HCT116 (cell line): ENCODE measurements around the gene LRRC61. TPM values are rescaled to one million over a fixed set of nuclear protein-coding genes. Genes with fewer than 3 reads are reported as not detected.
"Not testable (repeated sequence)": the region's sequence is repeated elsewhere in the genome, so short reads cannot be mapped to it uniquely, and the experiment has no call there.

Source experiments
- ATAC-seq: fragments of 200-7000 bp; cut with Tn5 transposase; 2 replicates; pipeline ENCODE4 v1.9.1; 2020; ENCODE audit warnings: mild to moderate bottlenecking, moderate library complexity
- BruUV-seq: library from RNA; stranded (reverse); fragments of 400-500 nt; replicated peaks from 2 replicates; lab custom pipeline; 2021; lab: Mats Ljungman, UMichigan
- CTCF ChIA-PET: fragments of 300-600 bp; sonication (Branson Sonifier 250); formaldehyde crosslinking; loops from one replicate; lab custom pipeline; 2021; ENCODE audit warnings: antibody characterized with exemption; lab: Charles Lee
- POLR2A ChIA-PET: fragments of 300-600, 350-600 bp; sonication (Branson Sonifier 250); formaldehyde crosslinking; loops from one replicate; lab custom pipeline; 2021; ENCODE audit warnings: antibody characterized with exemption; lab: Charles Lee
- RAD21 ChIA-PET, 2 experiments: fragments of 300-600 bp; sonication (Branson Sonifier 250); formaldehyde crosslinking; loops; one replicate each; lab custom pipeline; 2023; ENCODE audit warnings: low total read pairs in 2 of 2; ENCODE audit not compliant: uncharacterized antibody in 2 of 2, unreplicated experiment in 2 of 2, low non-redundant PET in 1 of 2; lab: Charles Lee
- DNase-seq: peaks from one replicate; pipeline ENCODE4 v3.0.0-alpha.2; 2010; ENCODE audit warnings: low read depth, low spot score
- H2AFZ ChIP-seq: fragments of 200-600 bp; shearing (Covaris generic), sonication (generic); 2 replicates; pipeline ENCODE4 v1.6.1; 2017; ENCODE audit warnings: low read depth, mixed run types, mixed read lengths, antibody characterized with exemption, low read length; ENCODE audit not compliant: poor library complexity, severe bottlenecking
- H3K27ac ChIP-seq: 2 replicates; pipeline ENCODE4 v1.5.1; 2012; ENCODE audit warnings: low read depth, low read length
- H3K27me3 ChIP-seq: fragments of 200-600 bp; sonication (generic); 2 replicates; pipeline ENCODE4 v1.6.1; 2016; ENCODE audit warnings: mixed run types, low read length, mixed read lengths; ENCODE audit not compliant: insufficient read depth
- H3K36me3 ChIP-seq, 2 experiments: fragments of 200-500 bp in 1 of 2; fragments of 200-600 bp in 1 of 2; sonication (Bioruptor generic) in 1 of 2; sonication (generic) in 1 of 2; 2 replicates each; pipeline versions ENCODE4 v1.5.1 to v1.6.1; 2014 to 2016; ENCODE audit warnings: low read length in 2 of 2, inconsistent platforms in 1 of 2, mixed read lengths in 1 of 2, mixed run types in 1 of 2; ENCODE audit not compliant: insufficient read depth in 2 of 2, control insufficient read depth in 1 of 2
- H3K4me1 ChIP-seq, 2 experiments: fragments of 200-600 bp in 1 of 2; sonication (generic) in 1 of 2; 2 replicates each; pipeline versions ENCODE4 v1.5.1 to v1.6.1; 2012 to 2017; ENCODE audit warnings: low read length in 2 of 2, inconsistent platforms in 1 of 2, mild to moderate bottlenecking in 1 of 2, mixed read lengths in 1 of 2, mixed run types in 1 of 2, moderate library complexity in 1 of 2; ENCODE audit not compliant: insufficient read depth in 2 of 2, control insufficient read depth in 1 of 2
- H3K4me2 ChIP-seq: fragments of 200-600 bp; sonication (generic); 2 replicates; pipeline ENCODE4 v1.6.1; 2017; ENCODE audit warnings: mixed run types, low read length, mixed read lengths
- H3K4me3 ChIP-seq, 2 experiments: fragments of 200-600 bp in 1 of 2; sonication (generic) in 1 of 2; replicated peaks in 1 of 2; 2 replicates each; pipeline ENCODE4 v1.5.1; 2011 to 2016; ENCODE audit warnings: low read length in 2 of 2, control low read depth in 1 of 2, low read depth in 1 of 2, mild to moderate bottlenecking in 1 of 2, mixed read lengths in 1 of 2, mixed run types in 1 of 2
- H3K79me2 ChIP-seq: fragments of 200-600 bp; sonication (generic); 2 replicates; pipeline ENCODE4 v1.6.1; 2017; ENCODE audit warnings: mild to moderate bottlenecking, mixed run types, low read length, moderate library complexity, mixed read lengths; ENCODE audit not compliant: insufficient read depth
- H3K9ac ChIP-seq: fragments of 200-600 bp; sonication (generic); 2 replicates; pipeline ENCODE4 v1.6.1; 2016; ENCODE audit warnings: low read length, mixed read lengths
- H3K9me2 ChIP-seq: fragments of 200-600 bp; sonication (generic), shearing (Covaris generic); 2 replicates; pipeline ENCODE4 v1.6.1; 2017; ENCODE audit warnings: mixed run types, mild to moderate bottlenecking, moderate library complexity; ENCODE audit not compliant: insufficient read depth
- H3K9me3 ChIP-seq, 2 experiments: fragments of 200-500 bp in 1 of 2; fragments of 200-600 bp in 1 of 2; sonication (Bioruptor generic) in 1 of 2; sonication (generic) in 1 of 2; 2 replicates each; pipeline ENCODE4 v1.6.1; 2014 to 2017; ENCODE audit warnings: low read length in 2 of 2, mixed read lengths in 2 of 2, inconsistent platforms in 1 of 2, low read depth in 1 of 2, mild to moderate bottlenecking in 1 of 2, mixed run types in 1 of 2, moderate library complexity in 1 of 2; ENCODE audit not compliant: control insufficient read depth in 1 of 2, insufficient read depth in 1 of 2
- H4K20me1 ChIP-seq: fragments of 200-600 bp; sonication (generic), shearing (Covaris generic); 2 replicates; pipeline ENCODE4 v1.6.1; 2017; ENCODE audit warnings: mixed run types, mild to moderate bottlenecking, moderate library complexity; ENCODE audit not compliant: insufficient read depth
- FOSL1 ChIP-seq: IDR thresholded peaks from 2 replicates; pipeline ENCODE4 v1.6.1; 2012; ENCODE audit warnings: low read depth
- JUND ChIP-seq: IDR thresholded peaks from 2 replicates; pipeline ENCODE4 v1.6.1; 2012
- SP1 ChIP-seq: IDR thresholded peaks from 2 replicates; pipeline ENCODE4 v1.6.1; 2012; ENCODE audit warnings: low read depth
- intact Hi-C: fragments of 100-400 bp; cut with micrococcal nuclease; formaldehyde crosslinking; loops from 2 replicates; pipeline ENCODE4 v1.10.0; 2022
- total RNA-seq: library from RNA; stranded (reverse); gene quantifications from one replicate; pipeline ENCODE4 v1.2.1, GENCODE V29; 2021; ENCODE audit not compliant: unreplicated experiment

LRRC61 gene
- total RNA-seq, 1 experiment from 2014 or later: 12.0 TPM

DNA sequence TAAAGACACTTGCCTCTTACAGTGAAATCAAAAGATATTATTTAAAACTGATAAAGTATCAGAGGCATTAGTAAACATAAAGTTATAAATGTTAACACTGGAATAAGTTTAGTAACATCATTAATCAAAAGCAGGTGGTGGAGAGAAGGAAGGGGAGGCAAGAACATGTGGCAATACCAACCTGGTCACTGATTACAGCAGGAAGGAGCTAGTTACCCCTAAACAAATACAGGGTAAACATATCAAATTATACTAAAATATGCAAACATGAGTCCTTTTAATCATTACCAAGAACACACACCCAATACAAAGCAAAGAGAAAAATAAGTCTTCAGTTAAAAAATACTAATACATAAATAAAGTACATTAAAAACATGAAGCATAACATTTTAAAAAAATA lies 25.2 kb upstream of the LRRC61 start:
- H3K4me2 ChIP-seq, POLR2A ChIA-PET, H3K79me2 ChIP-seq, RAD21 ChIA-PET, H3K9me3 ChIP-seq, BruUV-seq, intact Hi-C loops, H4K20me1 ChIP-seq, ATAC-seq, H3K9me2 ChIP-seq, DNase-seq, H3K9ac ChIP-seq, CTCF ChIA-PET, H3K4me1 ChIP-seq, H3K36me3 ChIP-seq, H3K4me3 ChIP-seq, H2AFZ ChIP-seq, H3K27ac ChIP-seq, H3K27me3 ChIP-seq: not testable (repeated sequence)

DNA sequence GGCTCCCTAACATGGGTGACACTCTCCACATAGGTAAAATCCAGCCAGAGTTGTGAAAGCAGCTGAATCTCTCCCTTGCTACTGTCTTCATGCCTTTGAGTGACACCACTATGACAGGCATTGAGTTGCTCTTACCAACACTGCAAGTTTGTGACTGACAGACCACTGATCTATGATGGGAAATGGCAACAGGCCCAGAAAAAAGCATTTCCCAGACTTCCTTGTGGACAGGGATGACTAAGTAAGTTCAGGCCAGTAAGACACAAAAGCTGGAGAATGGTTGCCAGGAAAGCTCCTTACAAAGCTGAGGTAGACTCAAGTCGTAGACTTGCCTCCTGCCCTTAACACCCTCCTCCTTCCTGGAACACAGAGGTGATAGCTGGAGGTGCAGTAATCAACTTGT lies 20.2 kb upstream of the LRRC61 start:
- RAD21 ChIA-PET, H3K36me3 ChIP-seq, H3K9ac ChIP-seq, H3K9me2 ChIP-seq, H2AFZ ChIP-seq: not testable (repeated sequence)
- TF ChIP-seq SP1: peak; percentile 25; the same call in 1 of the 2 replicates
- peak; percentile 23; the same call in 1 of the 2 replicates for TF ChIP-seq JUND
- TF ChIP-seq FOSL1: peak; percentile 19; the same call in 1 of the 2 replicates
- TF ChIP-seq, all 23 proteins: peak for 3; not testable (repeated sequence) for 20
- H3K4me3 ChIP-seq, POLR2A ChIA-PET, H3K27ac ChIP-seq, H3K79me2 ChIP-seq, H4K20me1 ChIP-seq, DNase-seq, CTCF ChIA-PET, H3K9me3 ChIP-seq, H3K27me3 ChIP-seq, BruUV-seq: not testable (repeated sequence)
- peak overlapping the region; percentile 17; the same call in 1 of the 2 replicates for H3K4me2 ChIP-seq
- ATAC-seq: peak; percentile 66
- intact Hi-C loops: loop anchor here (10.0 kb wide), 1 partner anchor 62 kb away; the partner anchor contains the start of gene REPIN1
- H3K4me1 ChIP-seq: peaks cover 6 to 16% of the 10 kb centered on the region in 2 experiments

DNA sequence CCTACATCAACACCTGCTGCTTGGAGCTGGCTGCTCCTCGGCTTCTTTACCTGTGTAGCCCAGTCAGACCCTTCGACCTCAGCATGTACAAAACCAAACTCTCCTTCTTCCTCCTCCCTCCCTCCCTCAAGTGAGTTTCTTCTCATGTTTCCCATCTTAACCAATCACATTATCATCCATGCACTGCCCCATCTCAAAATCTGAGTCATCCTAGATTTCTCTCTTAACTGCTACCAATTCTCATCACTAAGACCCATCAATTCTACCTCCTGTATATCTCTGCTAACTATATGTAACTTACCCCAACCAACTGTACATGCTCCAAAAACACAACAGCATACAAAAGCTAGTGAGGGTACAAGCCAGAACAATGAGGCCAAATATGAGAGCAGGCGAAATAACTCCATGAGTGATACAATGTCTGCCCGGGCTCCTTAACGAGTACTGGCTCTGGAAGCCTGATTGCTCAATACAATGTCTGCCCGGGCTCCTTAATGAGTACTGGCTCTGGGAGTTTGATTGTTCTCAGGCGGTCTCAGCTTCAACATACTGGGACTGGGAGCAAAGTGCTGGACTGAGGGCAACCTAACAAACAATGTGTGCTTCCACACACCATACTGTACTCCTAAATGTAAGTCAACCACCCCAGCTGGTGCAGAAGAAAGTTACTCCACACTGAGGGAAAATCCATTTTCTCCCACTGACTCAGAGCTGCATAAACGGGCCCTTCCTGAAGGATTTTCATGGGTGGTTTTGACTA lies 18.5 kb upstream of the LRRC61 start:
- DNase-seq, H3K36me3 ChIP-seq, CTCF ChIA-PET, H3K4me2 ChIP-seq, RAD21 ChIA-PET, H4K20me1 ChIP-seq, H3K9me3 ChIP-seq, POLR2A ChIA-PET, H3K79me2 ChIP-seq, H3K4me3 ChIP-seq, H3K9me2 ChIP-seq, H3K27me3 ChIP-seq, H3K27ac ChIP-seq, BruUV-seq, H2AFZ ChIP-seq, H3K9ac ChIP-seq, ATAC-seq: not testable (repeated sequence)
- peaks cover 9 to 25% of the 10 kb centered on the region in 2 experiments for H3K4me1 ChIP-seq
- intact Hi-C loops: loop anchor here (10.0 kb wide), 1 partner anchor 60 kb away; the partner anchor contains the start of gene REPIN1

DNA sequence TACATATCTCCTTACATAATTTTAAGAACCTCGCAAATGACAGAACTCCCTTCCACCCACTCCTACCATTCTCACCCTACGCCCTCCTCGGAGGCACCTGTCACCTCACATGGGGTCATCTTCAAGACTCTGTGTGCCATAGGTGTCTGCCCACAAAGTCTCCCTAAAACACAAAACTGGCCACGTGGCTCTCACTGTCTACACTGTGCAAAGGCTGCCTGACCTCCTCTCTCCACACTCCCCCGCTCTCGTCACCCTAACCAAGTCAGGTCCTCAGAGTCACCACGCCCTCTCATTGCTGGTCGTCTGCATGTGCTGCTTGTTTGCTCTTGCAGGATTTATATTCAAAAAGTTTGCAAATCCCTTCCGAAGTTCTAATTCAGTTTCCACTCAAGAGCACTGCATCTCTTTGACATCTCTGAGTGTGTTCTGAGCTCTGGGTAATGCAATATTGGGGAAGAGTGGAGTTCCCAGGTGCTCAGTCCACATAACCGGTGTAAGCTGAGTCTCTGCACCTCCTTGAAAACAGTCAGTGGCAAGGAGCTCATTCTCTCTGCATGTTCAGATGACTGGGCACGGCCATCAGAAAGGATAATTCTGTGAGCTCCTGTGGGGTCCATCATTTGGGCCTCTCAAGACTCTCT lies 17.8 kb upstream of the LRRC61 start:
- RAD21 ChIA-PET, BruUV-seq, H2AFZ ChIP-seq, DNase-seq, H3K27me3 ChIP-seq, ATAC-seq, H3K36me3 ChIP-seq, POLR2A ChIA-PET, CTCF ChIA-PET, H3K4me2 ChIP-seq, H3K27ac ChIP-seq, H4K20me1 ChIP-seq, H3K9ac ChIP-seq, H3K4me3 ChIP-seq, H3K79me2 ChIP-seq, H3K9me3 ChIP-seq, H3K9me2 ChIP-seq: not testable (repeated sequence)
- peaks cover 9 to 25% of the 10 kb centered on the region in 2 experiments for H3K4me1 ChIP-seq
- intact Hi-C loops: loop anchor here (10.0 kb wide), 1 partner anchor 59 kb away; the partner anchor contains the start of gene REPIN1
